ENCODE measurements around the gene BBS2. TPM values are rescaled to one million over a fixed set of nuclear protein-coding genes. Genes with fewer than 3 reads are reported as not detected.

The BBS2 gene
- total and polyA plus RNA-seq, 9 of the 15 experiments (the other 6 are each of a cell fraction or from before 2014, with no cell fraction given), result 4.2 to 22.7 (median 10.2) TPM

DNA sequence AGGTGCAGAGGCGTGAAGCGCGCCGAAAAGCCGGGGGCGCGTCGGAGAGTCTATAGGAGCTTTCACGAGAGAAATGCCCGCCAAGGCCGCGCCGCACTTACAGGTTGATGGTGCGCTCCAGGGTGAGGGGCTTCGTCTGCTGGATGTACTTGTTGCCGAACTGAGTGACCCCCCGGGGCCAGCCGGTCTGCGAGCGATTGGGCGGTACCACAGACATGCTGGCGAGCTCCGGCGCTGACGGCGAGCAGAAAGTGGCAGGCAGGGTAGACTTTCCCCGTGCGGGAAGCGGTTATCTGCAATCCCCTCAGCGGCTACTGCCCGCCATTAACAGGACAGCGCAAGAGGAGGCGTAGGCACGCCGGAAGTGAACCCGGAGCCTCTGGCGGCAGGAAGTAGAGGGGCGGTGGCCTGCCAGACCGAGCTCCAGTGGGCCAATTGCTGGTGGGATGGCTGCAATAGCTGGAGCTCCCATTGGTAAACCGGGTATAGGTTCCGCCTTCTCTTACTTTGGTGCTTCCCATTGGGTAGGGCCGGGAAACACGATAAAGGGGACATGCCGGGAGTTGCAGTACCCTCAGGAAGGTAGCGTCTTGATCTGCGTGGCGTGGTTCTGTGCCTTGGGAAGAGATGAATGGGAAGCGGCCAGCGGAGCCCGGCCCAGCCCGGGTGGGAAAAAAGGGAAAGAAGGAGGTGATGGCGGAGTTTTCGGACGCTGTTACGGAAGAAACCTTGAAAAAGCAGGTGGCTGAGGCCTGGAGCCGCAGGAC, 68.7 kb downstream of the BBS2 start, which contains the start of the genes NUDT21 and OGFOD1 (continued):
- TF ChIP-seq, protein P1, sequence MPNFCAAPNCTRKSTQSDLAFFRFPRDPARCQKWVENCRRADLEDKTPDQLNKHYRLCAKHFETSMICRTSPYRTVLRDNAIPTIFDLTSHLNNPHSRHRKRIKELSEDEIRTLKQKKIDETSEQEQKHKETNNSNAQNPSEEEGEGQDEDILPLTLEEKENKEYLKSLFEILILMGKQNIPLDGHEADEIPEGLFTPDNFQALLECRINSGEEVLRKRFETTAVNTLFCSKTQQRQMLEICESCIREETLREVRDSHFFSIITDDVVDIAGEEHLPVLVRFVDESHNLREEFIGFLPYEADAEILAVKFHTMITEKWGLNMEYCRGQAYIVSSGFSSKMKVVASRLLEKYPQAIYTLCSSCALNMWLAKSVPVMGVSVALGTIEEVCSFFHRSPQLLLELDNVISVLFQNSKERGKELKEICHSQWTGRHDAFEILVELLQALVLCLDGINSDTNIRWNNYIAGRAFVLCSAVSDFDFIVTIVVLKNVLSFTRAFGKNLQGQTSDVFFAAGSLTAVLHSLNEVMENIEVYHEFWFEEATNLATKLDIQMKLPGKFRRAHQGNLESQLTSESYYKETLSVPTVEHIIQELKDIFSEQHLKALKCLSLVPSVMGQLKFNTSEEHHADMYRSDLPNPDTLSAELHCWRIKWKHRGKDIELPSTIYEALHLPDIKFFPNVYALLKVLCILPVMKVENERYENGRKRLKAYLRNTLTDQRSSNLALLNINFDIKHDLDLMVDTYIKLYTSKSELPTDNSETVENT (CRISPR knock-in tag; IDR thresholded peaks at IDR 0.05), result 0 out of 2 replicates have a peak, but pooled peaks have one; percentile 6
- no peak for TF ChIP-seq CHD4 (IDR thresholded peaks at IDR 0.05; ENCODE audit: insufficient read depth, insufficient replicate concordance, low read depth, low read length, poor library complexity, severe bottlenecking)
- peak; percentile 98 for TF ChIP-seq NKRF (IDR thresholded peaks at IDR 0.05; ENCODE audit: borderline replicate concordance)
- 0 out of 2 replicates have a peak, but pooled peaks have one; percentile 52 for TF ChIP-seq IRF2 (CRISPR knock-in tag; IDR thresholded peaks at IDR 0.05)
- TF ChIP-seq PHF8 (IDR thresholded peaks at IDR 0.05; ENCODE audit: borderline replicate concordance, low read length), result peak; percentile 91; the same call in 1 of the 2 replicates
- TF ChIP-seq, protein P2, sequence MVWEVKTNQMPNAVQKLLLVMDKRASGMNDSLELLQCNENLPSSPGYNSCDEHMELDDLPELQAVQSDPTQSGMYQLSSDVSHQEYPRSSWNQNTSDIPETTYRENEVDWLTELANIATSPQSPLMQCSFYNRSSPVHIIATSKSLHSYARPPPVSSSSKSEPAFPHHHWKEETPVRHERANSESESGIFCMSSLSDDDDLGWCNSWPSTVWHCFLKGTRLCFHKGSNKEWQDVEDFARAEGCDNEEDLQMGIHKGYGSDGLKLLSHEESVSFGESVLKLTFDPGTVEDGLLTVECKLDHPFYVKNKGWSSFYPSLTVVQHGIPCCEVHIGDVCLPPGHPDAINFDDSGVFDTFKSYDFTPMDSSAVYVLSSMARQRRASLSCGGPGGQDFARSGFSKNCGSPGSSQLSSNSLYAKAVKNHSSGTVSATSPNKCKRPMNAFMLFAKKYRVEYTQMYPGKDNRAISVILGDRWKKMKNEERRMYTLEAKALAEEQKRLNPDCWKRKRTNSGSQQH (CRISPR knock-in tag; IDR thresholded peaks at IDR 0.05), result peak; percentile 86; the same call in 1 of the 2 replicates
- TF ChIP-seq ZNF584 (CRISPR knock-in tag; IDR thresholded peaks at IDR 0.05; ENCODE audit: low read depth), result no peak
- TF ChIP-seq, protein P3, sequence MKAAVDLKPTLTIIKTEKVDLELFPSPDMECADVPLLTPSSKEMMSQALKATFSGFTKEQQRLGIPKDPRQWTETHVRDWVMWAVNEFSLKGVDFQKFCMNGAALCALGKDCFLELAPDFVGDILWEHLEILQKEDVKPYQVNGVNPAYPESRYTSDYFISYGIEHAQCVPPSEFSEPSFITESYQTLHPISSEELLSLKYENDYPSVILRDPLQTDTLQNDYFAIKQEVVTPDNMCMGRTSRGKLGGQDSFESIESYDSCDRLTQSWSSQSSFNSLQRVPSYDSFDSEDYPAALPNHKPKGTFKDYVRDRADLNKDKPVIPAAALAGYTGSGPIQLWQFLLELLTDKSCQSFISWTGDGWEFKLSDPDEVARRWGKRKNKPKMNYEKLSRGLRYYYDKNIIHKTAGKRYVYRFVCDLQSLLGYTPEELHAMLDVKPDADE (conservative IDR thresholded peaks at IDR 0.05; ENCODE audit: control insufficient read depth, low read depth, low read length), result peak; percentile 19; the same call in 1 of the 2 replicates
- TF ChIP-seq TAF7 (tag; IDR thresholded peaks at IDR 0.05), result peak; percentile 79; the same call in 1 of the 2 replicates
- peak; percentile 50 for TF ChIP-seq PML (IDR thresholded peaks at IDR 0.05; ENCODE audit: low read length)
- peak; percentile 83 for TF ChIP-seq NEUROD1 (IDR thresholded peaks at IDR 0.05; ENCODE audit: borderline replicate concordance, low read depth, low read length, partially characterized antibody)
- no peak for TF ChIP-seq SREBF2 (CRISPR knock-in tag; IDR thresholded peaks at IDR 0.05)
- no peak for TF ChIP-seq KLF16 (IDR thresholded peaks at IDR 0.05)

Measured in K562 (cell line).